ENCODE data around the gene PIP4K2A. TPM values are rescaled to one million over a fixed set of nuclear protein-coding genes. Genes with fewer than 3 reads are reported as not detected.

Gene PIP4K2A
- total RNA-seq, 1 experiment from 2014 or later, result 20.2 TPM

DNA sequence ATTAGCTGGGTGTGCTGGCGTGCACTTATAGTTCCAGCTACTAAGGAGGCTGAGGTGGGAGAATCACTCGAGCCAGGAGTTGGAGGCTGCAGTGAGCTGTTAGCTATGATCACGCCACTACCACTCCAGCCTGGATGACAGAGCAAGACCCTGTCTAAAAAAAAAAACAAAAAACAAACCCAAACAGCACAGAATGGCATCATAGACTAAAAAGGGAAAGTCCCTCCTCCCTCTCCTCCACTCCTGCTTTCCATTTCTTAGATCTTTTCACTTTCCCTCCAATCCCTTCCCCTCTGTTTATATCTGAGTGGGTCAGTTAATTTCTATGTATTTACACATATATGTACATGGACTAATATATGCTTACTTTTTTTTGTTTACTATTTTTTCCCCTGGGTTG is 10.4 kb upstream of the PIP4K2A start:
- no peak overlapping the region for H3K4me3 ChIP-seq (ENCODE audit: low read length)
- H3F3A ChIP-seq (ENCODE audit: low read length, unreplicated experiment), result no peaks in the 10 kb centered on the region
- no peaks in the 10 kb centered on the region for H3K9me3 ChIP-seq (ENCODE audit: low read length)
- H3K36me3 ChIP-seq (ENCODE audit: low read depth, low read length), result no peaks in the 10 kb centered on the region
- H3K9ac ChIP-seq (ENCODE audit: low read length), result no peak overlapping the region
- H3K4me2 ChIP-seq (ENCODE audit: low read length), result no peak overlapping the region
- POLR2A ChIA-PET (ENCODE audit: unreplicated experiment), result no interaction called here
- H3K79me2 ChIP-seq (ENCODE audit: low read length), result no peaks in the 10 kb centered on the region
- no peak overlapping the region for H3K27ac ChIP-seq (ENCODE audit: low read length)
- TF ChIP-seq, protein P1, sequence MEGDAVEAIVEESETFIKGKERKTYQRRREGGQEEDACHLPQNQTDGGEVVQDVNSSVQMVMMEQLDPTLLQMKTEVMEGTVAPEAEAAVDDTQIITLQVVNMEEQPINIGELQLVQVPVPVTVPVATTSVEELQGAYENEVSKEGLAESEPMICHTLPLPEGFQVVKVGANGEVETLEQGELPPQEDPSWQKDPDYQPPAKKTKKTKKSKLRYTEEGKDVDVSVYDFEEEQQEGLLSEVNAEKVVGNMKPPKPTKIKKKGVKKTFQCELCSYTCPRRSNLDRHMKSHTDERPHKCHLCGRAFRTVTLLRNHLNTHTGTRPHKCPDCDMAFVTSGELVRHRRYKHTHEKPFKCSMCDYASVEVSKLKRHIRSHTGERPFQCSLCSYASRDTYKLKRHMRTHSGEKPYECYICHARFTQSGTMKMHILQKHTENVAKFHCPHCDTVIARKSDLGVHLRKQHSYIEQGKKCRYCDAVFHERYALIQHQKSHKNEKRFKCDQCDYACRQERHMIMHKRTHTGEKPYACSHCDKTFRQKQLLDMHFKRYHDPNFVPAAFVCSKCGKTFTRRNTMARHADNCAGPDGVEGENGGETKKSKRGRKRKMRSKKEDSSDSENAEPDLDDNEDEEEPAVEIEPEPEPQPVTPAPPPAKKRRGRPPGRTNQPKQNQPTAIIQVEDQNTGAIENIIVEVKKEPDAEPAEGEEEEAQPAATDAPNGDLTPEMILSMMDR (conservative IDR thresholded peaks at IDR 0.05; ENCODE audit: low read depth, low read length), result no peak
- TF ChIP-seq EZH2 (IDR thresholded peaks at IDR 0.05; ENCODE audit: low read length, unreplicated experiment) (no peak), EZH2phosphoT487 (IDR thresholded peaks at IDR 0.05; ENCODE audit: borderline replicate concordance, low read length) (no peak)
- DNase-seq (no peak), ATAC-seq (no peak)
- intact Hi-C loops (cut with micrococcal nuclease), result no loop called here
- H3K27me3 ChIP-seq (ENCODE audit: low read length), result no peaks in the 10 kb centered on the region
- BruUV-seq (replicated peaks), result no TSS peak
- CTCF ChIA-PET, result no interaction called here
- no peaks in the 10 kb centered on the region for H3K9me2 ChIP-seq (replicated peaks; ENCODE audit: low read length)
- no peaks in the 10 kb centered on the region for H3K4me1 ChIP-seq (ENCODE audit: insufficient read depth, low read length)
- no peak overlapping the region for H2AFZ ChIP-seq (ENCODE audit: low read length)
- no peaks in the 10 kb centered on the region for H4K20me1 ChIP-seq (ENCODE audit: low read length)

DNA sequence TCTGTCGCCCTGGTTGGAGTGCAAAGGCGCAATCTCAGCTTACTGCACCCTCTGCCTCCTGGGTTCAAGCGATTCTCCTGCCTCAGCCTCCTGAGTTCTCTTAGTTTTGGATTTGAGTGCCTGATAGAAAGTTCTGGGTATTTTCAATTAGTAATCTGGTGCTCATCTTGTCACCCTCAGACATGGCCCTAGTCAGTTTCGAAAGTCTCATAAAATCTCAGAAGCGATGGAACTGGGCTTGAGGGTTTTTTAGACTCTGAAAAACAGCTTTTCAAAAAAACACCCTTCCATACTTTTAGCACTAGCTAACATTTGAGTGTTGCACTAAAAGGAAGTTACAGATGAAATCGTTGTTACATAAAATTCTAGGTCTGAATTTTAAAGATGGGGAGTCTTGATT is 9.4 kb upstream of the PIP4K2A start:
- intact Hi-C loops (cut with micrococcal nuclease), result no loop called here
- Histone ChIP-seq H3K9me2 (replicated peaks; ENCODE audit: low read length) (no peaks in the 10 kb centered on the region), H3K79me2 (ENCODE audit: low read length) (no peaks in the 10 kb centered on the region), H3K27me3 (ENCODE audit: low read length) (no peaks in the 10 kb centered on the region), H3K9ac (ENCODE audit: low read length) (no peak overlapping the region), H3F3A (ENCODE audit: low read length, unreplicated experiment) (no peaks in the 10 kb centered on the region), H3K36me3 (ENCODE audit: low read depth, low read length) (no peaks in the 10 kb centered on the region), H3K4me3 (ENCODE audit: low read length) (no peak overlapping the region), H4K20me1 (ENCODE audit: low read length) (no peaks in the 10 kb centered on the region), H3K27ac (ENCODE audit: low read length) (no peak overlapping the region), H3K4me2 (ENCODE audit: low read length) (no peak overlapping the region), H3K9me3 (ENCODE audit: low read length) (no peaks in the 10 kb centered on the region), H2AFZ (ENCODE audit: low read length) (no peak overlapping the region), H3K4me1 (ENCODE audit: insufficient read depth, low read length) (no peaks in the 10 kb centered on the region)
- TF ChIP-seq EZH2phosphoT487 (IDR thresholded peaks at IDR 0.05; ENCODE audit: borderline replicate concordance, low read length) (no peak), EZH2 (IDR thresholded peaks at IDR 0.05; ENCODE audit: low read length, unreplicated experiment) (no peak)
- TF ChIP-seq, protein P1 (conservative IDR thresholded peaks at IDR 0.05; ENCODE audit: low read depth, low read length), result no peak
- DNase-seq (no peak), ATAC-seq (no peak)
- ChIA-PET POLR2A (ENCODE audit: unreplicated experiment) (no interaction called here), CTCF (no interaction called here)
- BruUV-seq (replicated peaks), result no TSS peak

- Histone ChIP-seq H4K20me1 (ENCODE audit: low read length) (no peaks in the 10 kb centered on the region), H3K9ac (ENCODE audit: low read length) (no peak overlapping the region), H3K79me2 (ENCODE audit: low read length) (no peaks in the 10 kb centered on the region), H3K27me3 (ENCODE audit: low read length) (no peaks in the 10 kb centered on the region), H3K27ac (ENCODE audit: low read length) (no peak overlapping the region), H3K4me3 (ENCODE audit: low read length) (no peak overlapping the region), H3K36me3 (ENCODE audit: low read depth, low read length) (no peaks in the 10 kb centered on the region), H3F3A (ENCODE audit: low read length, unreplicated experiment) (no peaks in the 10 kb centered on the region), H3K9me2 (replicated peaks; ENCODE audit: low read length) (no peaks in the 10 kb centered on the region), H3K4me2 (ENCODE audit: low read length) (no peak overlapping the region), H2AFZ (ENCODE audit: low read length) (no peak overlapping the region), H3K9me3 (ENCODE audit: low read length) (no peaks in the 10 kb centered on the region), H3K4me1 (ENCODE audit: insufficient read depth, low read length) (no peaks in the 10 kb centered on the region)
- no peak for DNase-seq
- BruUV-seq (replicated peaks), result no TSS peak
- ChIA-PET POLR2A (ENCODE audit: unreplicated experiment) (no interaction called here), CTCF (no interaction called here)
- no peak for ATAC-seq
- intact Hi-C loops (cut with micrococcal nuclease), result no loop called here
- TF ChIP-seq, protein P1 (conservative IDR thresholded peaks at IDR 0.05; ENCODE audit: low read depth, low read length), result no peak
- no peak for TF ChIP-seq EZH2phosphoT487 (IDR thresholded peaks at IDR 0.05; ENCODE audit: borderline replicate concordance, low read length)
- TF ChIP-seq EZH2 (IDR thresholded peaks at IDR 0.05; ENCODE audit: low read length, unreplicated experiment), result no peak
Observed at GRCh38 chr10:22723343-22723779, 9.0 kb upstream of the PIP4K2A start.

Data from PC-3 (cell line).